Neural progenitor cell (in vitro differentiated cells): ENCODE results near the gene SNX20. TPM values are rescaled to one million over a fixed set of nuclear protein-coding genes. Genes with fewer than 3 reads are reported as not detected.

Experiments used
- DNase-seq: peaks from one replicate; pipeline ENCODE4 v3.0.0-alpha.2; 2016; ENCODE audit warnings: low spot score
- H2AFZ ChIP-seq: fragments of 200-600 bp; sonication (generic); replicated peaks from 2 replicates; pipeline ENCODE4 v1.6.1; 2016; ENCODE audit warnings: antibody characterized with exemption
- H3F3A ChIP-seq: fragments of 200-600 bp; sonication (generic); 2 replicates; pipeline ENCODE4 v1.6.1; 2016; ENCODE audit warnings: antibody characterized with exemption, low read depth
- H3K27ac ChIP-seq: fragments of 200-600 bp; sonication (generic); 2 replicates; pipeline ENCODE4 v1.5.1; 2016; ENCODE audit warnings: mild to moderate bottlenecking
- H3K27me3 ChIP-seq: fragments of 200-600 bp; sonication (generic); 2 replicates; pipeline ENCODE4 v1.6.1; 2016; ENCODE audit warnings: mild to moderate bottlenecking, moderate library complexity
- H3K36me3 ChIP-seq: fragments of 200-600 bp; sonication (generic); 2 replicates; pipeline ENCODE4 v1.5.1; 2016
- H3K4me1 ChIP-seq: fragments of 200-600 bp; sonication (generic); 2 replicates; pipeline ENCODE4 v1.6.1; 2016; ENCODE audit warnings: mixed run types
- H3K4me2 ChIP-seq: fragments of 200-600 bp; sonication (generic); 2 replicates; pipeline ENCODE4 v1.6.1; 2016
- H3K4me3 ChIP-seq: fragments of 200-600 bp; sonication (generic); 2 replicates; pipeline ENCODE4 v1.5.1; 2016
- H3K79me2 ChIP-seq: fragments of 200-600 bp; sonication (generic); 2 replicates; pipeline ENCODE4 v1.6.1; 2016; ENCODE audit warnings: low read depth
- H3K9ac ChIP-seq: fragments of 200-600 bp; sonication (generic); 2 replicates; pipeline ENCODE4 v1.6.1; 2016
- H3K9me3 ChIP-seq: fragments of 200-600 bp; sonication (generic); 2 replicates; pipeline ENCODE4 v1.5.1; 2016; ENCODE audit warnings: low read depth
- H4K20me1 ChIP-seq: fragments of 200-600 bp; sonication (generic); 2 replicates; pipeline ENCODE4 v1.6.1; 2016; ENCODE audit warnings: low read depth
- H3K27ac Mint-ChIP-seq: 3 replicates; pipeline ENCODE4 v1.8.0; 2021; ENCODE audit warnings: mixed read lengths
- H3K27me3 Mint-ChIP-seq: 2 replicates; pipeline ENCODE4 v1.8.0; 2022; ENCODE audit warnings: low read depth, mild to moderate bottlenecking, inconsistent platforms, moderate library complexity, mixed read lengths; ENCODE audit not compliant: insufficient read depth
- H3K36me3 Mint-ChIP-seq: 3 replicates; pipeline ENCODE4 v1.8.0; 2021; ENCODE audit warnings: mixed read lengths
- H3K4me1 Mint-ChIP-seq: 3 replicates; pipeline ENCODE4 v1.8.0; 2021; ENCODE audit warnings: mixed read lengths
- H3K4me3 Mint-ChIP-seq: 3 replicates; pipeline ENCODE4 v1.8.0; 2021; ENCODE audit warnings: mild to moderate bottlenecking, moderate library complexity, mixed read lengths
- H3K9me3 Mint-ChIP-seq: 3 replicates; pipeline ENCODE4 v1.8.0; 2020; ENCODE audit warnings: mixed read lengths
- EZH2 ChIP-seq: fragments of 200-600 bp; sonication (generic); IDR thresholded peaks from 2 replicates; pipeline ENCODE4 v1.6.1; 2017; ENCODE audit warnings: antibody characterized with exemption, mild to moderate bottlenecking, moderate library complexity
- EZH2phosphoT487 ChIP-seq: fragments of 200-600 bp; sonication (generic); IDR thresholded peaks from 2 replicates; pipeline ENCODE4 v1.6.1; 2017; ENCODE audit warnings: antibody characterized with exemption
- total RNA-seq: library from RNA; depleted of rRNA; stranded (reverse); fragments of >200 nt; gene quantifications from 2 replicates; pipeline ENCODE4 v1.2.3, GENCODE V29; 2015; ENCODE audit warnings: low replicate concordance
- TF ChIP-seq, protein P1 (sequence below): fragments of 200-600 bp; sonication (generic); IDR thresholded peaks from 2 replicates; pipeline ENCODE4 v1.5.1; 2017; ENCODE audit warnings: antibody characterized with exemption, mild to moderate bottlenecking

SNX20 gene
- total RNA-seq, 1 donor from 2014 or later = not detected

DNA sequence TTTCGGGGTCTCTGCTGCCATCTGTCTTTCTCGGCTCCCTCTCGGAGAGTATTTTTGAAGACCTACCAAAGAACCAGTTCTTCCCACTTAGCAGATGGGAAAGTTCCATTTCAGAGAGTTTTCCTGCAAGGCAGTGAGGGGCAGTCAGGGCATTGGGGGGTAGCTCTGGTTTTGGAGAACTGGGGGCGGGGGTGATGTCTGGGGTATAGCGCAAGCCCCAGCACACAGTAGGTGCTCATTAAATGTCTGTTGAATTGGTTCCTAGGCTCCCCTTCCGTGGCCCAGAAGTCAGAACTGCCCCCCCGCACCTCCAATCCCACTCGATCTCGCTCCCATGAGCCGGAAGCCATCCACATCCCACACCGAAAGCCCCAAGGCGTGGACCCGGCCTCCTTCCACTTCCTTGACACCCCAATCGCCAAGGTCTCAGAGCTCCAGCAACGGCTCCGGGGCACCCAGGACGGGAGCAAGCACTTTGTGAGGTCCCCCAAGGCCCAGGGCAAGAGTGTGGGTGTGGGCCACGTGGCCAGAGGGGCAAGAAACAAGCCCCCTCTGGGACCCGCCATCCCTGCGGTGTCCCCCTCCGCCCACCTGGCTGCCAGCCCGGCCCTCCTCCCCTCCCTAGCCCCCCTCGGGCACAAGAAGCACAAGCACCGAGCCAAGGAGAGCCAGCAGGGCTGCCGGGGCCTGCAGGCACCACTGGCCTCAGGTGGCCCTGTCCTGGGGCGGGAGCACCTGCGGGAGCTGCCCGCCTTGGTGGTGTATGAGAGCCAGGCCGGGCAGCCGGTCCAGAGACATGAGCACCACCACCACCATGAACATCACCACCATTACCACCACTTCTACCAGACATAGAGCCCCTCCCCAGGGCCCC lies 47.9 kb downstream of the SNX20 start:
- Mint-ChIP-seq H3K9me3 (no peaks in the 10 kb centered on the region), H3K27ac (no peak overlapping the region), H3K27me3 (peaks cover 7% of the 10 kb centered on the region), H3K4me1 (peaks cover 22% of the 10 kb centered on the region), H3K4me3 (no peak overlapping the region), H3K36me3 (peaks cover 30% of the 10 kb centered on the region)
- TF ChIP-seq, protein P1, sequence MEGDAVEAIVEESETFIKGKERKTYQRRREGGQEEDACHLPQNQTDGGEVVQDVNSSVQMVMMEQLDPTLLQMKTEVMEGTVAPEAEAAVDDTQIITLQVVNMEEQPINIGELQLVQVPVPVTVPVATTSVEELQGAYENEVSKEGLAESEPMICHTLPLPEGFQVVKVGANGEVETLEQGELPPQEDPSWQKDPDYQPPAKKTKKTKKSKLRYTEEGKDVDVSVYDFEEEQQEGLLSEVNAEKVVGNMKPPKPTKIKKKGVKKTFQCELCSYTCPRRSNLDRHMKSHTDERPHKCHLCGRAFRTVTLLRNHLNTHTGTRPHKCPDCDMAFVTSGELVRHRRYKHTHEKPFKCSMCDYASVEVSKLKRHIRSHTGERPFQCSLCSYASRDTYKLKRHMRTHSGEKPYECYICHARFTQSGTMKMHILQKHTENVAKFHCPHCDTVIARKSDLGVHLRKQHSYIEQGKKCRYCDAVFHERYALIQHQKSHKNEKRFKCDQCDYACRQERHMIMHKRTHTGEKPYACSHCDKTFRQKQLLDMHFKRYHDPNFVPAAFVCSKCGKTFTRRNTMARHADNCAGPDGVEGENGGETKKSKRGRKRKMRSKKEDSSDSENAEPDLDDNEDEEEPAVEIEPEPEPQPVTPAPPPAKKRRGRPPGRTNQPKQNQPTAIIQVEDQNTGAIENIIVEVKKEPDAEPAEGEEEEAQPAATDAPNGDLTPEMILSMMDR = no peak
- no peak for TF ChIP-seq EZH2phosphoT487
- TF ChIP-seq EZH2 = no peak
- Histone ChIP-seq H3K27ac (no peak overlapping the region), H3K79me2 (no peaks in the 10 kb centered on the region), H3F3A (no peaks in the 10 kb centered on the region), H3K27me3 (no peaks in the 10 kb centered on the region), H3K9ac (no peak overlapping the region), H3K4me1 (no peaks in the 10 kb centered on the region), H3K36me3 (no peaks in the 10 kb centered on the region), H3K9me3 (no peaks in the 10 kb centered on the region), H3K4me3 (no peak overlapping the region), H3K4me2 (no peak overlapping the region), H2AFZ (no peak overlapping the region), H4K20me1 (no peaks in the 10 kb centered on the region)
- no peak for DNase-seq

DNA sequence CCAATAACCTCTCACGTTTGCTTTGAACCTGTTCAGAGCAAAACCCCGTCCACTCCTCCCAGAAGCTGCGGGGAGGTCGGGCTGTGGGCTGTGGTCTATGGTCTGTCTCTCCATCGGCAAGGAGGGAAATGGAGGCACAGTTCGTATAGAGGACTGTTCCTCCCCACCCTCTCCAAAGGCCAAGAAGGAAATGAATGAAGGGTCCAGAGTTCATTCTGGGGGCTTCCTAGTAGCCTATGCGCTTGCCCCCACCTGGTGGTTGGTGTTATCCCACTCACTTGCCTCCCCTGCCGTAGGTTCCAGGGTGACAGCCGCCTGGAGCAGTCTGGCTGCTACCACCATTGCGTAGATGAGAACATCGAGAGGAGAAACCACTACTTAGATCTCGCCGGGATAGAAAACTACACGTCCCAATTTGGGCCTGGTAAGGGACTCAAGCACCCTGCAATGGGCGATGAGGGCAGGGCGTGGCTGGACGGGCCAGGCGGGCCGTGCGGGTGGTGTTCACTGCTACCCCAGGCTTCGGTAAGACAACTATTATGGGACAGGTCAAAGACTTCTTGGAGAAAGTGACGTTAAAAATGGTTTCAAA lies 49.0 kb downstream of the SNX20 start:
- no peaks in the 10 kb centered on the region for H3K27me3 ChIP-seq
- no peak overlapping the region for H3K27ac Mint-ChIP-seq
- peaks cover 7% of the 10 kb centered on the region for H3K27me3 Mint-ChIP-seq
- no peaks in the 10 kb centered on the region for H4K20me1 ChIP-seq
- H3K9ac ChIP-seq = no peak overlapping the region
- no peaks in the 10 kb centered on the region for H3K36me3 ChIP-seq
- H3K4me2 ChIP-seq = no peak overlapping the region
- no peak overlapping the region for H3K27ac ChIP-seq
- no peak overlapping the region for H3K4me3 Mint-ChIP-seq
- no peaks in the 10 kb centered on the region for H3K79me2 ChIP-seq
- peaks cover 25% of the 10 kb centered on the region for H3K4me1 Mint-ChIP-seq
- no peak for TF ChIP-seq EZH2phosphoT487
- TF ChIP-seq, protein P1 = no peak
- TF ChIP-seq EZH2 = no peak
- peaks cover 36% of the 10 kb centered on the region for H3K36me3 Mint-ChIP-seq
- H3K9me3 ChIP-seq = no peaks in the 10 kb centered on the region
- H3K9me3 Mint-ChIP-seq = no peaks in the 10 kb centered on the region
- no peak overlapping the region for H3K4me3 ChIP-seq
- no peaks in the 10 kb centered on the region for H3K4me1 ChIP-seq
- no peak for DNase-seq
- H2AFZ ChIP-seq = no peak overlapping the region
- H3F3A ChIP-seq = no peaks in the 10 kb centered on the region

DNA sequence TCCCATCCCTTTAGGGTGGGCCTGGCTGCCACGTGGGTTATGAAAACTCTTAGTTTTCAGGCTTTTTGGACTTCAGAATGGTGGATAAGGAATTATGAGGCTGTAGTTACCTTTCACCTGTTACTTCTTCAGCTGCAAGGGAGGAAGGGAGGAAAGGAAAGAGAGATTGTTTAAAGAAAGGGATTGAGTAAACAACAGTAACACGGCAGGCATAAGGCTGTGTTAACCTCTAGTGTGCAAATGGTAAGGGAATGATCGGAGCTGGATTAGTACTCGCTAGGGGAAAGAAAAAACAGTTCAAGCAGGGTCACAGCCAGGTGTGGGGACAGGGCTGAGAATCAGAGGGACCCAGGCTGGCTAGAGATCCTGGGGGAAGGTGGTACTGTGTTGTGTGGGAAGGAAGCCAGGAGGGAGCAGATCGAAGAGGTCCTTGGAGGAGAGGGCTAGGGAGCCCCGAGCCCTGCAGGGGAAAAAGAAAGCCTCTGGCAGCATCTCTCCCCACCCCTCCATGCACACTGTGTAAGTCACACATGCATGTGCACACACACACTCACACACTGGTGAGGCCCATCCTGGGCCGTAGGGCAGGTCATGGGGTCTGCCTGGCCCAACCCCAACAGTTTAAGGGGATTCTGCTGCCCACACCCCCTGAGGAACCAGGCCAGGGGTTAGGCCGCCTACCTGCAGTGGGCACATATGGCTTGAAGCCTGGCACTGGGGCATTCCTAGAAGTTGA lies 49.7 kb downstream of the SNX20 start:
- Histone ChIP-seq H3K9ac (no peak overlapping the region), H2AFZ (no peak overlapping the region), H3K4me3 (no peak overlapping the region), H3F3A (no peaks in the 10 kb centered on the region), H3K79me2 (no peaks in the 10 kb centered on the region), H3K27me3 (no peaks in the 10 kb centered on the region), H3K4me2 (no peak overlapping the region), H3K9me3 (no peaks in the 10 kb centered on the region), H4K20me1 (no peaks in the 10 kb centered on the region), H3K36me3 (no peaks in the 10 kb centered on the region), H3K27ac (no peak overlapping the region), H3K4me1 (no peaks in the 10 kb centered on the region)
- H3K27ac Mint-ChIP-seq = no peak overlapping the region
- no peak for DNase-seq
- H3K27me3 Mint-ChIP-seq = peaks cover 12% of the 10 kb centered on the region
- H3K9me3 Mint-ChIP-seq = no peaks in the 10 kb centered on the region
- H3K4me1 Mint-ChIP-seq = peaks cover 20% of the 10 kb centered on the region
- peaks cover 30% of the 10 kb centered on the region for H3K36me3 Mint-ChIP-seq
- H3K4me3 Mint-ChIP-seq = no peak overlapping the region
- TF ChIP-seq, protein P1 = no peak
- no peak for TF ChIP-seq EZH2phosphoT487
